ENCODE measurements around the gene CSTPP1. TPM values are rescaled to one million over a fixed set of nuclear protein-coding genes. Genes with fewer than 3 reads are reported as not detected.

CSTPP1 gene
- total and polyA plus RNA-seq, 2 donors (not counting 1 experiment from before 2014, with no cell fraction given) = 11.5 to 29.0 TPM

- Histone ChIP-seq H3K4me3 (ENCODE audit: control extremely low read depth in 1 of 5, extremely low read depth in 1 of 5, insufficient read depth in 1 of 5, low read depth in 2 of 5, low read length in 4 of 5) (no peak overlapping the region), H3K9ac (ENCODE audit: low read length) (no peak overlapping the region), H3K27me3 (replicated peaks in 1 of 4; ENCODE audit: control extremely low read depth in 1 of 4, control insufficient read depth in 3 of 4, insufficient read depth in 4 of 4, low read length in 3 of 4) (no peaks in the 10 kb centered on the region), H3K27ac (ENCODE audit: low read length in 2 of 2) (no peak overlapping the region), H3K9me3 (ENCODE audit: control extremely low read depth in 1 of 3, control insufficient read depth in 2 of 3, insufficient read depth in 1 of 3, low read length in 2 of 3) (no peaks in the 10 kb centered on the region), H4K20me1 (ENCODE audit: control insufficient read depth, insufficient read depth, low read length, poor library complexity, severe bottlenecking) (no peaks in the 10 kb centered on the region), H3K4me2 (replicated peaks; ENCODE audit: low read depth, low read length, poor library complexity, severe bottlenecking) (no peak overlapping the region), H3K79me2 (ENCODE audit: control insufficient read depth, insufficient read depth, low read length) (no peaks in the 10 kb centered on the region), H3K4me1 (ENCODE audit: control insufficient read depth in 2 of 2, insufficient read depth in 2 of 2, low read length in 2 of 2) (no peaks in the 10 kb centered on the region), H3K36me3 (replicated peaks in 1 of 2; ENCODE audit: control extremely low read depth in 1 of 2, control insufficient read depth in 1 of 2, extremely low read depth in 1 of 2, insufficient read depth in 2 of 2, low read length in 1 of 2) (no peaks in the 10 kb centered on the region), H2AFZ (ENCODE audit: insufficient read depth, low read depth, low read length, poor library complexity, severe bottlenecking) (no peak overlapping the region)
- TF ChIP-seq CTCF (IDR thresholded peaks at IDR 0.05) (no peak), EZH2 (IDR thresholded peaks at IDR 0.05; ENCODE audit: borderline replicate concordance, insufficient read depth, low read depth, low read length, poor library complexity, severe bottlenecking) (no peak)
- WGBS (ENCODE audit: insufficient coverage) = no CpG with 5 or more reads among the region's 4 CpGs
- intact Hi-C loops (cut with micrococcal nuclease) = no loop called here
- no peak for ATAC-seq (ENCODE audit: low read depth)
- CTCF ChIA-PET = no interaction called here
- H3K4me1 Mint-ChIP-seq = peaks cover 10% of the 10 kb centered on the region
- no peaks in the 10 kb centered on the region for H3K9me3 Mint-ChIP-seq (ENCODE audit: insufficient read depth)
- H3K27ac Mint-ChIP-seq = no peak overlapping the region
- no peaks in the 10 kb centered on the region for H3K27me3 Mint-ChIP-seq
- DNase-seq = no peak
- POLR2A ChIA-PET = no interaction called here
- H3K4me3 Mint-ChIP-seq = no peak overlapping the region
Observed at GRCh38 chr11:47108214-47108613, 171.7 kb downstream of the CSTPP1 start.

- WGBS (ENCODE audit: insufficient coverage) = 94% methylated on average over 5 of the region's 6 CpGs
- CTCF ChIA-PET = no interaction called here
Observed at GRCh38 chr11:47109051-47109726, 172.6 kb downstream of the CSTPP1 start.

More at GRCh38 chr11:47109051-47109726, 172.6 kb downstream of the CSTPP1 start:
- DNase-seq (no peak), ATAC-seq (ENCODE audit: low read depth) (no peak)
- Histone ChIP-seq H3K4me1 (ENCODE audit: control insufficient read depth in 2 of 2, insufficient read depth in 2 of 2, low read length in 2 of 2) (no peaks in the 10 kb centered on the region), H3K9ac (ENCODE audit: low read length) (no peak overlapping the region), H2AFZ (ENCODE audit: insufficient read depth, low read depth, low read length, poor library complexity, severe bottlenecking) (no peak overlapping the region), H3K27me3 (replicated peaks in 1 of 4; ENCODE audit: control extremely low read depth in 1 of 4, control insufficient read depth in 3 of 4, insufficient read depth in 4 of 4, low read length in 3 of 4) (no peaks in the 10 kb centered on the region), H4K20me1 (ENCODE audit: control insufficient read depth, insufficient read depth, low read length, poor library complexity, severe bottlenecking) (no peaks in the 10 kb centered on the region), H3K9me3 (ENCODE audit: control extremely low read depth in 1 of 3, control insufficient read depth in 2 of 3, insufficient read depth in 1 of 3, low read length in 2 of 3) (no peaks in the 10 kb centered on the region), H3K4me2 (replicated peaks; ENCODE audit: low read depth, low read length, poor library complexity, severe bottlenecking) (no peak overlapping the region), H3K36me3 (replicated peaks in 1 of 2; ENCODE audit: control extremely low read depth in 1 of 2, control insufficient read depth in 1 of 2, extremely low read depth in 1 of 2, insufficient read depth in 2 of 2, low read length in 1 of 2) (no peaks in the 10 kb centered on the region), H3K4me3 (ENCODE audit: control extremely low read depth in 1 of 5, extremely low read depth in 1 of 5, insufficient read depth in 1 of 5, low read depth in 2 of 5, low read length in 4 of 5) (no peak overlapping the region), H3K79me2 (ENCODE audit: control insufficient read depth, insufficient read depth, low read length) (no peaks in the 10 kb centered on the region), H3K27ac (ENCODE audit: low read length in 2 of 2) (no peak overlapping the region)
- Mint-ChIP-seq H3K4me3 (no peak overlapping the region), H3K9me3 (ENCODE audit: insufficient read depth) (no peaks in the 10 kb centered on the region), H3K4me1 (peaks cover 10% of the 10 kb centered on the region), H3K27ac (no peak overlapping the region), H3K27me3 (no peaks in the 10 kb centered on the region)
- POLR2A ChIA-PET = no interaction called here
- no peak for TF ChIP-seq EZH2 (IDR thresholded peaks at IDR 0.05; ENCODE audit: borderline replicate concordance, insufficient read depth, low read depth, low read length, poor library complexity, severe bottlenecking)
- no peak for TF ChIP-seq CTCF (IDR thresholded peaks at IDR 0.05)
- intact Hi-C loops (cut with micrococcal nuclease) = no loop called here
